Cardiac fibroblast (primary cell): ENCODE data around the gene STX4.

Source experiments
- DNase-seq, 2 donors: peaks; one replicate each; pipeline versions ENCODE4 v3.0.0 to v3.0.0-alpha.2; 2010; ENCODE audit warnings: low read depth in 2 of 2
- H3K4me3 ChIP-seq, 2 donors: replicated peaks in 1 of 2; 1 replicate in 1 of 2; 2 replicates in 1 of 2; pipeline ENCODE4 v1.5.1; 2011; ENCODE audit warnings: low read depth in 2 of 2, low read length in 2 of 2, mild to moderate bottlenecking in 2 of 2, moderate library complexity in 1 of 2
- CTCF ChIP-seq: IDR thresholded peaks from one replicate; pipeline ENCODE4 v1.5.1; 2011; ENCODE audit warnings: low read depth, mild to moderate bottlenecking, low read length, inconsistent platforms

Gene STX4

DNA sequence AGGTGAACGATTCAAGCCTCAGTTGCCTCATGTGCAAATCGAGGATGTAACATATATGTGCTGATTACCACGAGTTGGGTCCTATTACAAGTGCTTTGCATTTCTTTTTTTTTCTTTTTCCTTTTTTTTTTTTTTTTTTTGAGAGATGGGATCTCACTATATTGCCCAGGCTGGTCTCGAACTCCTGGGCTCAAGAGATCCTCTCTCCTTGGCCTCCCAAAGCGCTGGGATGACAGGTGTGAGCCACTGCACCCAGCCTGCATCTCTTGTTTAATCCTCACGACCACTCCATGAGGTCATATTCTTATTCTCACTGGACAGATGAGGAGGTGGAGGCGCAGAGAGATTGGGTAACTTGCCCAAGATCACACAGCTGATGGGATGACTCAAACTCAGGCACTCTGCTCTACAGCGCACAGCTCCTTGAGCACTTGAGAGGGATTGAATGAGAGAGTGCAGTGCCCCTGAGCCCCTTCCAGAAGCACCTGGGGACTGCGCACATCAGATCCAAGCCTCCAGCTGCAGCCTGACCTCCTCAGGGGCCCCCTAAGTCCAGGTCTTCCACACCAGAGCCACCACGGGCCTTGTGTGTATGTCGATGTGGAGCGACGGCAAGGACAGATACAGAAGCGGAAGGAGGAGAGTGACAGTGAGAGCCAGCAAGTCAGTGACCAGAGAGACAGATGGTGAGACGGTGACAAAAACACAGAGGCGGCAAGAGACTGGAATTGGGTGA is 27.8 kb upstream of the STX4 start:
- no peak overlapping the region for H3K4me3 ChIP-seq
- TF ChIP-seq CTCF: no peak
- peak in 1 of 2 donors; percentile 47 for DNase-seq

DNA sequence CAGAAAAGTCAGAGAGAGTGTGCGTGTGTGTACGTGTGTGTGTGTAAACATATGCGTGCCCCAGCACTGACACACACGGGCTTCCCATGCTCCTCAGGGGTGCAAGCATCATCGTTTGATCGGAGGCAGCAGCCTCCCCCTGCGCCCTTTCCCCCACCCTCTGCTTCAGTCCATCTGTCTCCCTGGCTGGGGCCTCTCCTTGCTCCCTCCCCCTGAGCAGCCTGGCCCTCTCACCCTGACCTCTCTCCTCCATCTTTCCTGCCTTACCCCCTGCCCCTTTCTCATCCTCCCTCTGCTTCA is 27.3 kb upstream of the STX4 start:
- TF ChIP-seq CTCF: no peak
- H3K4me3 ChIP-seq: no peak overlapping the region
- no peak for DNase-seq

DNA sequence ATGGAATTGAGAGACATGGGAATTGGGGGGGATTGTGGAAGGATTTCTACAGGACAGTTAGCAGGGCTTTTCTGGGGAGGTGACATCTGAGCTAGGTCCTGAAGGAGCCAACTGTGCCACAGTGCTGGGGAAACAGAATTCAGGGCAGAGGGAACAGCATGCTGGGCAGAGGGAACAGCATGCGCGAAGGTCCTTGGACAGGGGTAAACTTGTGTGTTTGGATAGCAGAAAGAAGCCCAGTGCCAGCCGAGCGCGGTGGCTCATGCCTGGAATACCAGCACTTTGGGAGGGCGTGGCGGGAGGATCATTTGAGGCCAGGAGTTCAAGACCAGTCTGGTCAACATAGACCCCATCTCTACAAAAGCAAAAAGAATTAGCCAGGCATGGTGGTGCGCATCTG is 26.8 kb upstream of the STX4 start:
- TF ChIP-seq CTCF: no peak
- no peak overlapping the region for H3K4me3 ChIP-seq
- no peak for DNase-seq

DNA sequence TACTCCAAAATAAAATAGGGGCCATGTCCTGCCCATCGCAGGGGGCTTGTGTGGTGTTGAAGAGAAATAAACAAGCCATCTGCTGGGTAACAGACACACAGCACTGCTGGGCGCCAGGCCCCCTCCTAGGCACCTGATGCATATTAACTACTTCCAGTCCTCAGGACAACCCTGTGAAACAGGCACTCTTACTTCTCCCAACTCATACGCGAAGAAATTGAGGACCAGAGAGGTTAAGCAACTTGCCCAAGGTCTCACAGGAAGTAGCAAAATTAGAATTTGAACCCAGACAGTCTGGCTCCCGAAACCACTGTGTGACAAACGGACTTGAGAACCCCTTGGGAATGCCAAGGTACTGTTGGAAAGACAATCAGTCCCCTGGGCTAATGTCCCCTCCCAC is 25.7 kb upstream of the STX4 start:
- DNase-seq: no peak
- H3K4me3 ChIP-seq: no peak overlapping the region
- TF ChIP-seq CTCF: no peak

DNA sequence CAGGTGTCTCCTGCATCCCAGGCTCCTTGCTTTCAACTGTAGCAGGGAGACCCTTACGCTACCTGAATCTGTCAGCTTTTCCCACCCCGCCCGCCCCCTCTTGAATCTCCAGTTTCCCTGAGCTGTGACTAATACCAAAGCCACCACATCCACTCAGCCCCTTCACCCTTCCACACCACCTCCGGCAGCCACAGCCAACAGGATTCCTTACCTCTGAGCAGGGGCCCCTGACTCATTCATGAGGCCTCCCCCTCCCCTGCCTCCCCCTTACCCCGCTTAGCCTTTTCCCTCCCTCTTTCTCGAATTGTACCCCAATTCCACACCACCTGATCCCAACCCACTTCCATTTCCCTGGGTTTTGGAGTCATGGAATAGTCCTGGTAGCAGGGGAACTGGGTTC is 25.2 kb upstream of the STX4 start:
- no peak for TF ChIP-seq CTCF
- no peak overlapping the region for H3K4me3 ChIP-seq
- peak in 1 of 2 donors; percentile 61 for DNase-seq

DNA sequence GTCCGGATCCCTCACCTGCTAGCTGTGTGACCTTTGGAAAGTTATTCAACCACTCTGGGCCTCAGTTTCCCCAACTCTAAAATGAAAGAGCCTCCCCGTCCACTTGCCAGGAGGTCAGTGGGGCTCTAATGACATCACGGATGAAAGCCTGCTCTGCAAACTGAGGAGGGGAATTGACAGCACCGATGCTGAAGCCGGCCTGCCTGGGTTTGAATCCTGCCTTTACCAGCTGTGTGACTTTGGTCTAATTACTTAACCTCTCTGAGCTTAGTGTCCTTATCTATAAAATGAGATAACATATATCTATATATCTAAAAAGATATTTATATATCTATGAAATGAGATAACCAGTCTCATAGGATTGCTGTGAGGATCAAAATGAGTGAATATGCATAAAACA is 24.8 kb upstream of the STX4 start:
- no peak for TF ChIP-seq CTCF
- no peak overlapping the region for H3K4me3 ChIP-seq
- no peak for DNase-seq

- TF ChIP-seq CTCF: no peak
- H3K4me3 ChIP-seq: no peak overlapping the region
- no peak for DNase-seq
These were observed 24.2 kb upstream of the STX4 start for GRCh38 chr16:31009120-31009519.
